Neural crest cell (in vitro differentiated cells): ENCODE results near the gene MEX3C. TPM values are rescaled to one million over a fixed set of nuclear protein-coding genes. Genes with fewer than 3 reads are reported as not detected.

Source experiments
- DNase-seq: peaks from one replicate; pipeline ENCODE4 v3.0.0; 2021; ENCODE audit warnings: low read depth, mixed read lengths, low spot score
- H3K27ac Mint-ChIP-seq: one replicate; pipeline ENCODE4 v1.8.0; 2021; ENCODE audit warnings: mild to moderate bottlenecking, mixed read lengths; ENCODE audit not compliant: unreplicated experiment
- H3K27me3 Mint-ChIP-seq: 2 replicates; pipeline ENCODE4 v1.8.0; 2021; ENCODE audit warnings: low read depth, mild to moderate bottlenecking, mixed read lengths
- H3K36me3 Mint-ChIP-seq: 2 replicates; pipeline ENCODE4 v1.8.0; 2021; ENCODE audit warnings: low read depth, mild to moderate bottlenecking, mixed read lengths
- H3K4me1 Mint-ChIP-seq: 2 replicates; pipeline ENCODE4 v1.8.0; 2021; ENCODE audit warnings: mixed read lengths
- H3K4me3 Mint-ChIP-seq: one replicate; pipeline ENCODE4 v1.8.0; 2021; ENCODE audit warnings: mild to moderate bottlenecking, mixed read lengths
- H3K9me3 Mint-ChIP-seq: 2 replicates; pipeline ENCODE4 v1.8.0; 2021; ENCODE audit warnings: mixed read lengths
- CTCF ChIP-seq: fragments of 200-600 bp; sonication (generic); conservative IDR thresholded peaks from 2 replicates; pipeline ENCODE4 v1.5.0; 2021; ENCODE audit warnings: antibody characterized with exemption, mild to moderate bottlenecking
- total RNA-seq: library from RNA; stranded (reverse); gene quantifications from 2 replicates; pipeline ENCODE4 v1.2.1, GENCODE V29; 2021

The MEX3C gene
- total RNA-seq, 1 donor from 2014 or later: 70.7 TPM

GRCh38 chr18:51229328-51229727 is 31.8 kb upstream of the MEX3C start:
- DNase-seq: no peak
- Mint-ChIP-seq H3K9me3 (peaks cover 11% of the 10 kb centered on the region), H3K36me3 (no peaks in the 10 kb centered on the region), H3K4me1 (peaks cover 5% of the 10 kb centered on the region), H3K27ac (no peak overlapping the region), H3K27me3 (no peaks in the 10 kb centered on the region), H3K4me3 (no peak overlapping the region)
- no peak for TF ChIP-seq CTCF

- no peak overlapping the region for H3K4me3 Mint-ChIP-seq
- no peak overlapping the region for H3K27ac Mint-ChIP-seq
- TF ChIP-seq CTCF: no peak
- peaks cover 5% of the 10 kb centered on the region for H3K4me1 Mint-ChIP-seq
- no peaks in the 10 kb centered on the region for H3K36me3 Mint-ChIP-seq
- no peak for DNase-seq
- peaks cover 11% of the 10 kb centered on the region for H3K9me3 Mint-ChIP-seq
- no peaks in the 10 kb centered on the region for H3K27me3 Mint-ChIP-seq
These were observed 30.2 kb upstream of the MEX3C start for GRCh38 chr18:51227660-51228059.

- no peak for TF ChIP-seq CTCF
- Mint-ChIP-seq H3K36me3 (no peaks in the 10 kb centered on the region), H3K9me3 (peaks cover 11% of the 10 kb centered on the region), H3K27me3 (no peaks in the 10 kb centered on the region), H3K27ac (no peak overlapping the region), H3K4me1 (peaks cover 5% of the 10 kb centered on the region), H3K4me3 (no peak overlapping the region)
- DNase-seq: no peak
These were observed 29.3 kb upstream of the MEX3C start for GRCh38 chr18:51226587-51227350.

GRCh38 chr18:51226068-51226467 is 28.6 kb upstream of the MEX3C start:
- no peak for DNase-seq
- no peak overlapping the region for H3K4me3 Mint-ChIP-seq
- no peak for TF ChIP-seq CTCF
- H3K4me1 Mint-ChIP-seq: peaks cover 5% of the 10 kb centered on the region
- no peaks in the 10 kb centered on the region for H3K36me3 Mint-ChIP-seq
- peaks cover 11% of the 10 kb centered on the region for H3K9me3 Mint-ChIP-seq
- no peak overlapping the region for H3K27ac Mint-ChIP-seq
- no peaks in the 10 kb centered on the region for H3K27me3 Mint-ChIP-seq

GRCh38 chr18:51212606-51213005 is 15.1 kb upstream of the MEX3C start:
- Mint-ChIP-seq H3K36me3 (no peaks in the 10 kb centered on the region), H3K4me3 (no peak overlapping the region), H3K27ac (no peak overlapping the region), H3K9me3 (no peaks in the 10 kb centered on the region), H3K4me1 (peaks cover 6% of the 10 kb centered on the region), H3K27me3 (no peaks in the 10 kb centered on the region)
- DNase-seq: no peak
- TF ChIP-seq CTCF: no peak
